Small intestine (tissue), 7 donors: ENCODE results near the gene HOXB7. TPM values are rescaled to one million over a fixed set of nuclear protein-coding genes. Genes with fewer than 3 reads are reported as not detected.

Source experiments
- DNase-seq, 2 donors: peaks; one replicate each; pipeline versions ENCODE4 v3.0.0 to v3.0.0-alpha.2; 2013
- FAIRE-seq: peaks from 2 replicates; lab custom pipeline; 2012; peaks lifted over from hg19 to GRCh38; lab: Jason Lieb, UNC
- H3K27ac ChIP-seq, 3 donors: one replicate each; pipeline ENCODE4 v1.5.1; 2013; ENCODE audit warnings: low read length in 2 of 3, mild to moderate bottlenecking in 2 of 3, control low read depth in 1 of 3, inconsistent platforms in 1 of 3, low read depth in 1 of 3, moderate library complexity in 1 of 3
- H3K27me3 ChIP-seq, 3 donors: one replicate each; pipeline ENCODE4 v1.6.1; 2013; ENCODE audit warnings: low read length in 3 of 3, inconsistent platforms in 1 of 3; ENCODE audit not compliant: control insufficient read depth in 3 of 3, insufficient read depth in 3 of 3
- H3K36me3 ChIP-seq, 3 donors: one replicate each; pipeline ENCODE4 v1.6.1; 2013; ENCODE audit warnings: low read length in 3 of 3, inconsistent platforms in 1 of 3, low read depth in 1 of 3, mild to moderate bottlenecking in 1 of 3, moderate library complexity in 1 of 3; ENCODE audit not compliant: control insufficient read depth in 3 of 3, insufficient read depth in 2 of 3
- H3K4me1 ChIP-seq, 3 donors: one replicate each; pipeline ENCODE4 v1.6.1; 2013; ENCODE audit warnings: low read length in 2 of 3, inconsistent platforms in 1 of 3, low read depth in 1 of 3, mild to moderate bottlenecking in 1 of 3, moderate library complexity in 1 of 3; ENCODE audit not compliant: control insufficient read depth in 3 of 3, insufficient read depth in 2 of 3
- H3K4me3 ChIP-seq, 3 donors: one replicate each; pipeline ENCODE4 v1.5.1; 2013; ENCODE audit warnings: low read length in 3 of 3, control low read depth in 1 of 3, inconsistent platforms in 1 of 3, low read depth in 1 of 3, mild to moderate bottlenecking in 1 of 3, moderate library complexity in 1 of 3
- H3K9me3 ChIP-seq, 2 donors: one replicate each; pipeline ENCODE4 v1.6.1; 2013; ENCODE audit warnings: low read depth in 1 of 2, low read length in 1 of 2; ENCODE audit not compliant: control insufficient read depth in 2 of 2, insufficient read depth in 1 of 2
- WGBS, 3 donors: extraction: QIAGEN DNeasy Blood & Tissue Kit; methylation state at CpG; one replicate each; pipeline ENCODE4 v1.1.7; 2013; 5-methylcytosine and 5-hydroxymethylcytosine counted together
- polyA plus RNA-seq, 4 donors: library from polyadenylated mRNA; stranded (reverse) in 3 of 4; unstranded in 1 of 4; fragments of 200-250 nt in 3 of 4; fragments of 120-200 nt in 1 of 4; gene quantifications; one replicate each; pipeline versions ENCODE4 v1.2.1 to v1.2.3, GENCODE V29; 2013
- donor health status: healthy with polysubstance abuse.
- donor health status: control.
- donor health status: control.
- donor health status: Bipolar disorder and iron deficiency.
- donor health status: healthy.

Gene HOXB7
- polyA plus RNA-seq, 4 donors: 4.3 to 13.9 (median 4.9) TPM; not detected in 1

DNA sequence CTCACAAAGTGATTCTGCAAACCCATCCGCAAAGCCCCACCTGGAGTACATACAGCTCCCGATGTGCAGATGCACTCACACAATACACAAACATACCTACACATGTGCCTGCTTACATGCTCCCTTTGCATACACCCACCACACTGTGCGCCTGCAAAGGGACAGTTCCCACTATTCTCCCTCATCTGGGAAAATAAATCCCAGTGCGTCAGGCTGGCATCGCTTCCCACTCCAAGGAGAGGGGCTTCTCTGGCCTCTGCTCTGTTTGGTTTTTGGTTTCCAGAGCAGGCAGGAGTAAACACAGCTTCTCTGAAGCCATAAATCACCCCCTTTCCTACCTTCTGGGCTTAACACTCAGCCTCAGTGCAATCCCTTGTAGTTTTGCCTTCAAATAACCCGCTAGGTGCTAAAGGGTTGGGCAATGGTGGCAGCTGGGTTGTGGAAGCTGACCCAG lies 47.4 kb downstream of the HOXB7 start:
- Histone ChIP-seq H3K36me3 (peaks cover 0 to 29% (median 0%) of the 10 kb centered on the region in 3 donors), H3K9me3 (no peaks in the 10 kb centered on the region), H3K4me1 (peaks cover 0 to 52% (median 4%) of the 10 kb centered on the region in 3 donors), H3K4me3 (peak overlapping the region in 1 of 3 donors; percentile 4), H3K27me3 (peaks cover 0 to 91% (median 0%) of the 10 kb centered on the region in 3 donors), H3K27ac (peak overlapping the region in 2 of 3 donors; percentile 62 to 69)
- DNase-seq (no peak), FAIRE-seq (no peak)
- 51 to 55% (median 54%) methylated on average over 6 of the region's 6 CpGs for WGBS, 3 donors

DNA sequence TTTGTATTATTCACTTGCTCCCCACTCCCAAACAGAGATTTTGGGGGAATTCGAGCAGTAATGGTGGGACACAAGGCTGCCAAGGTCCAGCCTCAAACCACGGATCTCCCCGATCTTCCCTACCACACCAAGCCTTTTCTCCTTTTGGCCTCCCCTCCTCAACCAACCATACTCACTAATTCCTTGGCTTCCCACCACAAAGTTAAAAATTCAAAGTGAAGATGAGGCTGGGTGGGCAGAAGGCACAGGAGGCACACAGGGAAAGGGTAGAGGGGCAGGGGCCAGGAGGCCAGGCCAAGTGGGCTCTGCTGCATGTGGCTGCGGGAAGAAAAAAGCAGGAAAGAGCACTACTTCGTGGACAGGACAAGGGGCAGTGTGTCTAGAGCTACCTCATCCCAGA lies 47.9 kb downstream of the HOXB7 start:
- WGBS, 3 donors: 51 to 67% (median 53%) methylated on average over 5 of the region's 5 CpGs
- peak overlapping the region in 2 of 3 donors; percentile 62 to 69 for H3K27ac ChIP-seq
- H3K27me3 ChIP-seq: peaks cover 0 to 91% (median 0%) of the 10 kb centered on the region in 3 donors
- H3K9me3 ChIP-seq: no peaks in the 10 kb centered on the region
- no peak overlapping the region for H3K4me3 ChIP-seq
- no peak for DNase-seq
- no peak for FAIRE-seq
- H3K36me3 ChIP-seq: peaks cover 0 to 32% (median 0%) of the 10 kb centered on the region in 3 donors
- H3K4me1 ChIP-seq: peaks cover 0 to 52% (median 4%) of the 10 kb centered on the region in 3 donors

GRCh38 chr17:48561884-48562810 lies 48.7 kb downstream of the HOXB7 start:
- 31 to 47% (median 45%) methylated on average over 15 of the region's 15 CpGs for WGBS, 3 donors
- Histone ChIP-seq H3K36me3 (peaks cover 0 to 36% (median 0%) of the 10 kb centered on the region in 3 donors), H3K4me1 (peaks cover 0 to 49% (median 4%) of the 10 kb centered on the region in 3 donors), H3K27me3 (peaks cover 0 to 91% (median 0%) of the 10 kb centered on the region in 3 donors), H3K4me3 (no peak overlapping the region), H3K9me3 (no peaks in the 10 kb centered on the region), H3K27ac (peak overlapping the region in 2 of 3 donors; percentile 43 to 62)
- FAIRE-seq (no peak), DNase-seq (no peak)

DNA sequence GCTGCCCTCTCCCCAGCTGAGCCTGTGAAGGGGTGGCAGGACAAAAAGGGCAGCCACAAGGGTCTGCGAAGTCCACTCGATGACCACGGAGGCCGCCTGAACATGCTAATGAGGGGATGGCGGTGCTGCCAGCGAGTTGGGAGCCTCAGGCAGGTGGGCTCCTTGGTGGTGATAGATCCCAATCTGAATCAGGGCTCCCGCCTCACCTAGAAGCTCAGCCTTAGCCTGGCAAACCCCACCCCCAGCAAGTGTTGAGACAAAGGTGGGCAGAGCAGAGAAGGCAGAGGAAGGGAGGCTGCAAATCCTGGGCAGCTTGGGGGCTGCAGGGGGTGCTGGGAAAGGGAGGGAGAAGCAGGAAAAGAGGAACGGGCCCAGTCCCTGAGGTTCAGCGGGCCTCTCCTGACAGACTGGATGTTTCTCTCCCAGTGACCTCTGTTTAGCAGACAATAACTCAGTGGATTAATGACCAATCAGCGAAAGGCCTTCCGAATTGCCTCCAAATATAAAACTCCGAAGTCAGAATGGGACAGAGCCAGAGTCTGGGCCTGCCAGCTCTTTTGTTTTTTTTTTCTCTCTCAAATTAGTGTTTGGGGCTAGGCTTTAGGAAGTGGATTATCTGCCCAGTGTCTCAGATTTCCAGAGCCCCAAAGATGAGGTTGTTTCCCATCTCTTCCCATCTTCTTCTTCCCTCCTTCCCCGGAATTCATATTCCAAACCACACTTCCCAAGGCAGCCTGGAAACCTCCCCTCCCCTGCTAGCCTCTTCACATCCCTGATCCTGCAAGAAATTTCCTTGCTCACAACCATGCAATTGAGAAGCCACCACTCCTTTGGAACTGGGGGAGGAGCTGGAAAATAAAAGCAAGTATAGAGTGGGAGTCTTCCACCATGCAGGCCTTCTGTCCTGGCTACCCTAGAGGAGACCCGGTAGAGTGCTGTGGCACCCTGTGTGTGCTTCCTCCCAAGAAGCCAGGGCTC lies 50.7 kb downstream of the HOXB7 start:
- H3K27me3 ChIP-seq: peaks cover 0 to 87% (median 0%) of the 10 kb centered on the region in 3 donors
- H3K4me3 ChIP-seq: no peak overlapping the region
- H3K27ac ChIP-seq: peak overlapping the region in 2 of 3 donors; percentile 56 to 82
- DNase-seq: no peak
- H3K36me3 ChIP-seq: peaks cover 0 to 35% (median 0%) of the 10 kb centered on the region in 3 donors
- H3K4me1 ChIP-seq: peaks cover 0 to 44% (median 0%) of the 10 kb centered on the region in 3 donors
- WGBS, 3 donors: 59 to 67% (median 63%) methylated on average over 14 of the region's 14 CpGs
- FAIRE-seq: no peak
- no peaks in the 10 kb centered on the region for H3K9me3 ChIP-seq

DNA sequence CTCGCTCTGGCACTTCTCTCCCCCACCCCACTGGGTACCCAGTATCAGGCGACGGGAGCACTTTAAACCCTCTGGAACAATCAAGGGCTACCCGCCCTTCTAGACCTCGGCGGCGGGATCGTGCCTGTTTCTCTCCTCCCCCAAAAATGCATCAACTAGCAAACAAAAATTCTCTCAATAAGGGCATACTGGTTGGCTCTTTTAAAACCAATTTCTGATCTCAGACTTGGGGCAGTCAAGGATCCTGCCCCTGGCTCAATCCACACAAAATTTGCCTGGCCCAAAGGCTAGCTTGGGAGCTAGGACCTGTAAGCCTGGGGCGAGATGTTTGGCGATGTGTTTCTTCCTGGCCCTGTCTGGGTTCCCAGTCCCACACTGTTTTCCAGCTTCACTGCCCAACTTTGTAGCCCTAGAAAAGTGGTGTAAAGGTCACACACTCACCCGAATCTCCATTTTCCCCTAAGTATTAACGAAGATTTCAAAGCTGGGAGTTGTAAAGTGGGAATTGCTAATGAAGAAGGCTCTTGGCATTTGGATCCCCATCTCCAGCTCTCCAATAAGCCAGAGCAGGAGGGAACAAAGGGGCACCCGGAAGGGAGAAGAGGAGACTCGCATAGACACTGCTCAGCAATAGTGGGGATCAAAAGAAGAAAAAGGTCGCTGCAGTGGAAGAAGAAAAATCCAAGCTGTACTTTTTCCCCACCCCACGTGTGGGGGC lies 51.5 kb downstream of the HOXB7 start:
- DNase-seq (no peak), FAIRE-seq (no peak)
- Histone ChIP-seq H3K27ac (peak overlapping the region in 2 of 3 donors; percentile 56 to 82), H3K36me3 (peaks cover 0 to 35% (median 0%) of the 10 kb centered on the region in 3 donors), H3K27me3 (peaks cover 0 to 87% (median 0%) of the 10 kb centered on the region in 3 donors), H3K4me3 (no peak overlapping the region), H3K9me3 (no peaks in the 10 kb centered on the region), H3K4me1 (peaks cover 0 to 48% (median 0%) of the 10 kb centered on the region in 3 donors)
- 36 to 51% (median 50%) methylated on average over 16 of the region's 16 CpGs for WGBS, 3 donors

DNA sequence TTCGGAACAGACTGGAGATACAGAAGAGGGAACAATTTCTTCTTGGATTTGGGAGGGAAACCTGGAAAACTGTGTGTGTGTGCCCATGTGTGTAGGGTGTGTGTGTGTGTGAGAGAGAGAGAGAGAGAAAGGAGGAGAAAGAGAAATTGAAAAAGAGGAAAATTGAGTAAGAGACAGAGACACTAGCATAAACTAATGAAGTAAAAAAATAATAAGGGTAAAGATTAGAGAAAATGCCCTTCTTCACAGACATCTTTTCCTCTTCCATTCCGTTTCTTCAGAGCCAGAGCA lies 52.0 kb downstream of the HOXB7 start:
- Histone ChIP-seq H3K27ac (peak overlapping the region in 2 of 3 donors; percentile 56 to 82), H3K9me3 (no peaks in the 10 kb centered on the region), H3K4me1 (peaks cover 0 to 49% (median 0%) of the 10 kb centered on the region in 3 donors), H3K4me3 (no peak overlapping the region), H3K27me3 (peaks cover 0 to 90% (median 0%) of the 10 kb centered on the region in 3 donors), H3K36me3 (peaks cover 0 to 36% (median 0%) of the 10 kb centered on the region in 3 donors)
- 59 to 72% (median 61%) methylated on average over 2 of the region's 2 CpGs for WGBS, 3 donors
- FAIRE-seq (no peak), DNase-seq (no peak)

GRCh38 chr17:48558057-48558830 lies 52.6 kb downstream of the HOXB7 start:
- H3K9me3 ChIP-seq: no peaks in the 10 kb centered on the region
- peak overlapping the region in 2 of 3 donors; percentile 63 to 82 for H3K27ac ChIP-seq
- H3K36me3 ChIP-seq: peaks cover 0 to 34% (median 0%) of the 10 kb centered on the region in 3 donors
- FAIRE-seq (no peak), DNase-seq (no peak)
- no peak overlapping the region for H3K4me3 ChIP-seq
- H3K4me1 ChIP-seq: peaks cover 0 to 49% (median 0%) of the 10 kb centered on the region in 3 donors
- peaks cover 0 to 87% (median 0%) of the 10 kb centered on the region in 3 donors for H3K27me3 ChIP-seq
- 61 to 75% (median 68%) methylated on average over 13 of the region's 13 CpGs for WGBS, 3 donors
